Measurements from ENCODE around the gene CACNB4.

GRCh38 chr2:151927501-151928221, 171.2 kb downstream of the CACNB4 start:
- TF ChIP-seq CTCF (conservative IDR thresholded peaks at IDR 0.05; ENCODE audit: low read length) (no peak), EZH2phosphoT487 (IDR thresholded peaks at IDR 0.05; ENCODE audit: borderline replicate concordance, low read depth, low read length) (no peak)

Data from OCI-LY7 (cell line).